CD4-positive, alpha-beta T cell treated with Interleukin-1 beta for 1 hour (primary cell): ENCODE results near the gene PDE10A.
"Not testable (repeated sequence)": the region's sequence is repeated elsewhere in the genome, so short reads cannot be mapped to it uniquely, and the experiment has no call there.

Experiments used
- DNase-seq, 2 donors: peaks; one replicate each; pipeline ENCODE4 v3.0.0-alpha.2; 2020 to 2022

The PDE10A gene

DNA sequence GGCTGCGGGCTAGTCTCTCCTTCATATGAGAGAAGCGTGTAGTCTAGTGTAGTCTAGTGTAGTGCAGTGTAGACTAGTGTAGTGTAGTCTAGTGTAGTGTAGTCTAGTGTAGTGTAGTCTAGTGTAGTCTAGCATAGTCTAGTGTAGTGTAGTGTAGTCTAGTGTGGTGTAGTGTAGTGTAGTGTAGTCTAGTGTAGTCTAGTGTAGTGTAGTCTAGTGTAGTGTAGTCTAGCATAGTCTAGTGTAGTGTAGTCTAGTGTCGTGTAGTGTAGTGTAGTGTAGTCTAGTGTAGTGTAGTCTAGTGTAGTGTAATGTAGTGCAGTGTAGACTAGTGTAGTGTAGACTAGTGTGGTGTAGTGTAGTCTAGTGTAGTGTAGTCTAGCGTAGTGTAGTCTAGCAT lies 44.1 kb downstream of the PDE10A start:
- not testable (repeated sequence) for DNase-seq

- no peak for DNase-seq
These were observed 44.8 kb downstream of the PDE10A start for GRCh38 chr6:165618241-165618640.

- no peak for DNase-seq
These were observed 45.5 kb downstream of the PDE10A start for GRCh38 chr6:165617528-165617927.

DNA sequence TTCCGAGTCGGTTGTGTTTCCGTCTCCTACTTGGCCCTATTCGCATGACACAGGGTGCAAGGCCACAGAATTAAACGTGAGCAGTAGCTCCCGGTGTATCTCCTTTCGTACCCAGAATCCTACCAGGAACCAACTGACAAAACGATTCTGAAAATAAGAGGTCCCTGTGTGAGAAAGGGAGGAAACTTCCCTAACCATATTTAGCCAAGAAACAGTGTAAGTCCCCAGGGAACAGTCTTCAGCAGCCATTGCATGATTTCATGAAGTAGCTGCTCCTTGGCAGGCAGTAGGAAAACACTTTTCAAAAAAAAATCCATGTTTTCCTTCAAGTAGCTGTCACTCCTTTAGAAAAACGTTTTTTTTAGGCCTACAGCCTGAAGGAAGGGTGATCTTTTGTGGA lies 46.9 kb downstream of the PDE10A start:
- no peak for DNase-seq

DNA sequence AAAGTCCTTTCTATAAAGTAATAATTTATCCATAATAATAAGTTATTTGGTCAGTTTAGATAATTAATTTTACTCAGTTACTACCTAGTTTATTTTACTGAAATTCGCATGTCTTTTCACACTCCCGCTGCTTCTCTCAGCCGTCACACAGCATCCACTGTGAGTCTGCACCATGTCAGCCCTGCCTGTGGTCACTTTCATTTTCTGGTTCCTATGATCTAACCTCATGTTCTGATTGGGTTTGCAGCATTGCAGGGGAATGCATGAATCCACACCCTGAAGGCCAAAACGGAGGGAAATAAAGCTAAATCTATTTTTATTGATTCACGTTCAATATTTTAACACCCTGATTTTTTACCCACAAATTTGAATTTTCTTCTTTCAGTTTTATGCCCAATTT lies 47.4 kb downstream of the PDE10A start:
- DNase-seq: no peak

GRCh38 chr6:165611294-165611693 lies 51.7 kb downstream of the PDE10A start:
- DNase-seq: no peak

DNA sequence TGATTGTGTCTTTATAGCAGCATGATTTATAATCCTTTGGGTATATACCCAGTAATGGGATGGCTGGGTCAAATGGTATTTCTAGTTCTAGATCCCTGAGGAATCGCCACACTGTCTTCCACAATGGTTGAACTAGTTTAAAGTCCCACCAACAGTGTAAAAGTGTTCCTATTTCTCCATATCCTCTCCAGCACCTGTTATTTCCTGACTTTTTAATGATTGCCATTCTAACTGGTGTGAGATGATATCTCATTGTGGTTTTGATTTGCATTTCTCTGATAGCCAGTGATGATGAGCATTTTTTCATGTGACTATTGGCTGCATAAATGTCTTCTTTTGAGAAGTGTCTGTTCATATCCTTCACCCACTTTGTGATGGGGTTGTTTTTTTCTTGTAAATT lies 54.5 kb downstream of the PDE10A start:
- not testable (repeated sequence) for DNase-seq

DNA sequence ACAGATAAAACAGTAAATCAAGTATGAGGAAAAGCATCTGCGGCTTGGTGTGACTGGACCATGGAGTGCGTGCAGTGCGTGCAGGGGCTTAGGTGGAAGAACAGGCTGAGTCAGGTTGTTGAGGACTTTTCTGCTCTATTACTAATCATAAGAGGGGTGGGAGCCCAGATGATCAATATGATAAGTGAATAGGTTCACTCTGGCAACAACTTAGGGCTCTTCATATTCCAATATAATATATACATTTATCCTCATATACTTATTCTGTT lies 56.4 kb downstream of the PDE10A start:
- DNase-seq: no peak

- DNase-seq: no peak
These were observed 56.9 kb downstream of the PDE10A start for GRCh38 chr6:165605901-165606739.

DNA sequence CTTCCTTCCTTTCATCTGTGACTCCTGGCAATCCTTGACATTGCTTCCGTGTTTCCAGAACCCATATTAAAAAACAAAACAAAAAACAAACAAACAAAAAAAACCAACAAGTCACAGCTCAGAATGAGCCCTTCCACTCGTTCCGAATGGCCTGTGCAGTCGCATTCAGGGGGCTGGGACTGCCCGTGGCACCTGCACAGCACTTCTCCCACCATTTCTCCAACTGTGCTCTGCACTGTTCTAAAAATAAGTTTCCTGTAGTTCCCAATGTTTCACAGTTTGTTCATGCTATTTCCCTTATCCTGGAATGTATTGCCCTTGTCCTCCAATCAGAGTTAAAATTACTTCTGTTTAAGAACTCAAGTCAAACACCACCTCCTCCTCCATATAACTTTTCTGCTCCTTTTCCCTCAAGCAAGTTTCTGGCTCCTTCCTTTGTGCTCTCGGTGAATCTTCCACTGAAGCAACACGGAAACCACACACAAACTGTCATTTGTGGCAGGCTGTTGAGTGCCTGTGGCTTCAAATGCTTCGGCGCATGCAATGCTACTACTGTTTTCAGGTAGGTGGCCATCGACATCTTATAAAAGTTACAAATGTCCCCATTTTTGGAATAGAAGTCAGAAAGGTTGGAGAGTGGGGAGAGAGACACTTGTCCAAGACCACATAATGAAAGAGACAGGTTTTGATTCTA lies 57.7 kb downstream of the PDE10A start:
- no peak for DNase-seq

GRCh38 chr6:165602291-165602690 lies 60.8 kb downstream of the PDE10A start:
- no peak for DNase-seq

- no peak for DNase-seq
These were observed 62.4 kb downstream of the PDE10A start for GRCh38 chr6:165600606-165601005.

DNA sequence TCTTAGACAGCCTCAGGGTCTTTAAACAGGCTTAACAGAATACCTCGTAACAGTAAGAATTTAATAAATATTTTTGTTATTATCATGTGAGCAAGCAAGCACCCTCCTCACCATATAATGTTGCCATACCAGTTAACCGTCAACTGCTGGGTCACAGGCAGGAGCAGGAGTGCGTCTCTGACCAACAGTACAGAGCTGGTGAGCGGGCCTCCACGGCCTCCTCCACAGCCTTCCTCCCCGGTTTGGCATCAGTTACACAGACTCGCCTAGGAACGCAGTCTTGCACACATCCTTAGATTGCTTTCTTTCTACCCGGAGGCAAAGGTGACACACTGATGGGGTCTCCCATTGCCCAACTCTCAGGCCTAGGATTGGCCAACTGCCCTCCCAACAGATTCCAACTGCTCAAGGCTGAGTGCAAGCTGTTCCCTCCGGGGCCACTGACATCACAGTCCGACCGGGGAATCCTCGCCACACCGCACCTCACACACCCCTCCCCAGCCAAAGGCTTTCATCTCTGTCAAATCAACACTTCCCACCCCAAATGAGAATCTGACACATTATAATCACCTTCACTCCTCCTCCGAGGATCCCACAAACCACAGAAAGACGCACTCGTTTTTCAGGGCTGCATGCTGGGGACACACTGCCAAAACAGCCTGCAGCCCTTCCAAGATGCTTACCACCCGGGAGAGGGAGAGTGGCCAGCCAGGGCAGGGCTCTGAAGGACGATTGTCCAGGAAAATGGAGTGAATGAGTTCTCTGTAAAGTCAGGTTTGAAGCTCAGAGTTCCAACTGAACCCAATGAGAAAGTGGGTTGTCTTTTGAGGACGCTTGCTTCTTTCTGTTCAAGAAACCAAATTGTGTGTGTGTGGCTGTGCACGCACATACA lies 63.2 kb downstream of the PDE10A start:
- DNase-seq: no peak

DNA sequence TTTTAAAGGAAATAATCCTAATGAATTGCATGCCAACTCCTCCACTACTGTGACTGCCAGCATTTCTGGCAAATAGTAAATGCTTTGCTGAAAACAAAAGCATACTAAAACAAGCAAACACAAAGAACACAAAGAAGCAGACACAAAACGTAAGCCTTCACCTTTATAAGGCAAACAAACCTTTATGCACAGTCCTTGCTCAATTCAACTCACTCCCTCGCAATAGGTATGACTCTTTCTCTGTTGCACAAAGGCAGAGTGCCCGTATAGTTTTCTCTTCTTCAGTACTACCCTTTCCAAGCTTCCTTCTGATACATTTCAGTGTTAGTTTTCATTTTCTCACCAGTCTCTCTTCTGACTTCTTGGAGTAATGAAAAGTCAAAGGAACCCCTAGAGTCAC lies 63.9 kb downstream of the PDE10A start:
- DNase-seq: no peak

- DNase-seq: no peak
These were observed 65.2 kb downstream of the PDE10A start for GRCh38 chr6:165597821-165598220.

DNA sequence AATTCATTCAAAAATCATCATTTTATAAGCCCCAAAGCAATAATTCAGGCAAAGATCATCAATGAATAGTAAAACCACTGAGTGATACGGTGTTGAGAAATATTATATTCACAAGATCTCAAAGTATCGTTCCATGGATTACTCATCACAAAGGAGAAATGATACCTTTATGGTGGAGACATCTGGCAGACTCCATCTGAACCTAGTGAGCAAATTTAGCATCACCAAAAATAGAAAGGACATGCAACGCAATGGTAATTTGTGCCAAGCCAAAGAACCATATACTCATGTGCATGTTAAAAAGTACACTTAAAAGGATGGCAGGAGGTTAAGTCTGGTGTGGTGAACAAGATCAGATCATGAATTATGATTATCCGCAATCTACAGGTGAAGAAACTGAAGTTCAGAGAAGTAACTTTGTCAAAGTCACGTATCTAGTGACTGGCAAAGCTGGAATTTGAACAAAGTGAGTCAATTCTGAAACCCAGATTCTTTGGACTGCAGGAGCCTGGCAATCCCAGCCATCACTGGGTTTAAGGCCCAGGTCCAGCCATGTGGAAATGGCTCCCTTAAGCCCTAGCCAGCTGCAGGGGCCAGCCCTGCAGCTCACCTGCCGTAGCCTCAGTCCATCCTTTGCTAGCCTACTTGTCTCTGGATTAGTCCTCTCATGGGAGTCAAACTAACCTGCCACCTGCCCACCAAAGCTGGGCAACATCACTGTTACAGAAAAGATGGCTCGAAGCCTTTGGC lies 68.3 kb downstream of the PDE10A start:
- DNase-seq: no peak

DNA sequence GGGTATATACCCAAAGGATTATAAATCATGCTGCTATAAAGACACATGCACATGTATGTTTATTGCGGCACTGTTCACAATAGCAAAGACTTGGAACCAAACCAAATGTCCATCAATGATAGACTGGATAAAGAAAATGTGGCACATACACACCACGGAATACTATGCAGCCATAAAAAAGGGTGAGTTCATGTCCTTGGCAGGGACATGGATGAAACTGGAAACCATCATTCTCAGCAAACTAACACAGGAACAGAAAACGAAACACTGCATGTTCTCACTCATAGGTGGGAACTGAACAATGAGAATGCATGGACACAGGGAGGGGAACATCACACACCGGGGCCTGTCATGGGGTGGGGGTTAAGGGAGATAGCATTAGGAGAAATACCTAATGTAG lies 70.1 kb downstream of the PDE10A start:
- DNase-seq: not testable (repeated sequence)

GRCh38 chr6:165588515-165588914 lies 74.5 kb downstream of the PDE10A start:
- DNase-seq: no peak

DNA sequence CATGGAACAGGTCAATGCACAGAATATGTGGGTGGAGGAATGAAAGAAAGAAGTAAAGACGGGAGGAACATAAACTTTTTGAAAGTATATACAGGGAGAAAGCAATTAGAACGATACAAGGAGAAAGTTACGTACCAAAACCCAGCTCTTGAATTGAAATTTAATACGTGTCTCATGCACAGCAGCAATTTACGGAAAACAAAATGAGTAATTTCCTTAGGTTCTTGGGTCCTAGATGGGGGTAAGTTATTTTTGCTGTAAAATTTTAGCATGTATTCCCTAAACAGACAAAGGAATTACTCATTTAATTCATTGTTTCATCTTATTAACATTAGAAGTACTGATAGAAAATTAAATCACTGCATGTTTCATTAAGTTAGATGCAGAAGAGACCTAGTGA lies 75.8 kb downstream of the PDE10A start:
- DNase-seq: no peak

DNA sequence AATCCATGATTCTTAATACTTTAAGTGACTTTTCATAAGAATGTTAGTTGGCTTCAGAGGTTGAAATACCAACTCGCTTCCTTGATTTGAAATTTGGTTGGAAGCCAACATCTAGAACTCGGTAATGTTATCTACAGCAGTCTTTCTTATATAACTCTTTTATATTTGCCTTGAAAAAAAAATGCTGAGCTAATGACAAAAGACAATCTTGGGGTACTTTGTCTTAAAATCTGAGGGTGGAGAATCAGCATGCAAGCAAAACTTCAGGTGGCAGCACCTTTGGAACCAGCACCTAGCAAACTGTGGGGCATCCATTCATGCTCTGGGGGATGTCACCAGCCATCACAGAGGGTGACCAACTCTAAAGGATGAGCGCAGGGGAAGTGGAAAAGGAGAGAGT lies 76.3 kb downstream of the PDE10A start:
- DNase-seq: no peak

DNA sequence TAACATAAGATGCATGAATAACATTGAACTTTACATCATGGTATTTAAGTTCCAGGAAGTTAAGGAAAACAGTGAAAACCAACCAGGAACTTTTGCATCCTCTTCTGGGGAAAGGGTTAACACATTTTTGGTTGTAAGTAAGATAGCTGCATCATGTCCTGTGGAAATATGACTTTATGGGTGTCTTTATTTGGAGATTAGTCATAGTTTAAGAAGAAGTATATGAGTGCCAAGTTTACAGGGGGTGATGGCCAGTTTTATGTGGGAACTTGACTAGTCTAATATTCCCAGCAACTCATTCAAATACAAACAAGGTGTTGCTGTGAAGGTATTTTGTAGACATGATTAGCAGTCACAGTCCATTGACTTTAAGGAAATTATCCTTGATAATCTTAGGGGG lies 78.0 kb downstream of the PDE10A start:
- DNase-seq: no peak

DNA sequence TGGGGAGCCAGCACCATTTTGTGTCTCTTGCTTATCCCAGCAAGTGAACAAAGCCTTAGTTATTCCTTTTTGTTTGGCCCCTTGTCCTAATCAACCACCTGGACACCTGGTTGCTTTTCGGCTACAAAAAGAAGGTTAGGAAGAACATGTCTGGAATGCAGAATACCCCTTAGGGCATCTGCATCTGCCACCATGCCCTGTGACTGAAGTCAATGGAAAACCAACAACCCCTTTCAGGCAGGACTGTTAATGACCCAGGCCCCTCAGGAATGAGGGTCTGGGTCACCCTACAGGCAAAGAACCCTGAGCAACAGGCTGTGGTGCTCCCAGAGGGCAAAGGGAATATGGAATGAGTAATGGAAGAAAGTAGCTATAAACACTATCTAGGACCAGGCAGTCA lies 78.5 kb downstream of the PDE10A start:
- DNase-seq: no peak

- DNase-seq: no peak
These were observed 81.4 kb downstream of the PDE10A start for GRCh38 chr6:165581678-165582077.
